ENCODE measurements around the gene DACT1. TPM values are rescaled to one million over a fixed set of nuclear protein-coding genes. Genes with fewer than 3 reads are reported as not detected.
A peak's percentile ranks its signal among the peaks of the same experiment; 100 is the strongest.
"Not testable (repeated sequence)": the region's sequence is repeated elsewhere in the genome, so short reads cannot be mapped to it uniquely, and the experiment has no call there.

The DACT1 gene
- polyA plus RNA-seq (2013, experiment 1 of 2; ENCODE audit: insufficient read length): 50.9 TPM
- 51.4 TPM for polyA plus RNA-seq (2013, experiment 2 of 2; ENCODE audit: insufficient read length)

- DNase-seq: peak; percentile 88
Measured at GRCh38 chr14:58637391-58638230, at the start of gene DACT1. Gene DACT1 (plus strand): TSS chr14:58637962. CDS start chr14:58638203, 241 bp downstream.

- not testable (repeated sequence) for DNase-seq
Measured at GRCh38 chr14:58588321-58588720, 49.4 kb upstream of the DACT1 start.

- no peak for DNase-seq
Measured at GRCh38 chr14:58593977-58594376, 43.8 kb upstream of the DACT1 start.

GRCh38 chr14:58597041-58597440 lies 40.7 kb upstream of the DACT1 start:
- DNase-seq: no peak

- no peak for DNase-seq
Measured at GRCh38 chr14:58598028-58598803, 39.5 kb upstream of the DACT1 start.

- DNase-seq: no peak
Measured at GRCh38 chr14:58598804-58599525, 38.8 kb upstream of the DACT1 start.

- DNase-seq: no peak
Measured at GRCh38 chr14:58599707-58600106, 38.1 kb upstream of the DACT1 start.

GRCh38 chr14:58605465-58605864 lies 32.3 kb upstream of the DACT1 start:
- DNase-seq: no peak

- DNase-seq: no peak
Measured at GRCh38 chr14:58607131-58607951, 30.4 kb upstream of the DACT1 start.

GRCh38 chr14:58607952-58608317 lies 29.8 kb upstream of the DACT1 start:
- DNase-seq: peak; percentile 77

GRCh38 chr14:58617619-58618018 lies 20.1 kb upstream of the DACT1 start:
- DNase-seq: no peak

GRCh38 chr14:58620011-58620410 lies 17.8 kb upstream of the DACT1 start:
- DNase-seq: no peak

- no peak for DNase-seq
Measured at GRCh38 chr14:58625438-58625837, 12.3 kb upstream of the DACT1 start.

GRCh38 chr14:58626431-58626831 lies 11.3 kb upstream of the DACT1 start:
- DNase-seq: peak; percentile 76

- DNase-seq: no peak
Measured at GRCh38 chr14:58628406-58628805, 9.4 kb upstream of the DACT1 start.

GRCh38 chr14:58629281-58629680 lies 8.5 kb upstream of the DACT1 start:
- DNase-seq: no peak

- DNase-seq: no peak
Measured at GRCh38 chr14:58631732-58632131, 6.0 kb upstream of the DACT1 start.

- DNase-seq: peak; percentile 51
Measured at GRCh38 chr14:58633831-58634230, 3.9 kb upstream of the DACT1 start.

GRCh38 chr14:58634406-58635090 lies 3.2 kb upstream of the DACT1 start:
- no peak for DNase-seq

- DNase-seq: no peak
Measured at GRCh38 chr14:58635091-58635830, 2.5 kb upstream of the DACT1 start.

- no peak for DNase-seq
Measured at GRCh38 chr14:58636129-58636528, 1.6 kb upstream of the DACT1 start.

Measured in fibroblast of skin of scalp (primary cell).